ENCODE measurements around the gene ARFIP1. TPM values are rescaled to one million over a fixed set of nuclear protein-coding genes. Genes with fewer than 3 reads are reported as not detected.
"Not testable (repeated sequence)": the region's sequence is repeated elsewhere in the genome, so short reads cannot be mapped to it uniquely, and the experiment has no call there.

ARFIP1 gene
- total RNA-seq, 1 experiment from 2014 or later, result 26.7 TPM

DNA sequence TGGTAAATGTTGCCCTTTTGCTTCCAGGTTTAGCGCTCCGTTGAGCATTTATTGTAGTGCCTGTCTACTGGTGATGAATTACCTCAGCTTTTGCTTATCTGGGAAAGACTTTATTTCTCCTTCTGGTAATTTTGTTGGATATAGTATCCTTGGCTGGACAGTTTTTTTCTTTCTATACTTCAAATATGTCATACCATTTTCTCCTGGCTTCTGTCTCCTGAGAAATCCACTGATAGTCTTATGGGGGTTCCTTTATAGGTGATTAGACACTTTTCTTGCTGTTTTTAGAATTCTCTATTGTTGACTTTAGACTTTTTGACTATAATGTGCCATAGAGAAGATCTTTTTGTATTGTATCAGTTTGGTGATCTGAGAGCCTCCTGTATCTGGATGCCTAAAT, 73.5 kb downstream of the ARFIP1 start:
- DNase-seq (ENCODE audit: unreplicated experiment), result no peak
- H3K27ac Mint-ChIP-seq (ENCODE audit: low read depth, unreplicated experiment), result no peak overlapping the region
- peaks cover 13% of the 10 kb centered on the region for H3K9me3 Mint-ChIP-seq (ENCODE audit: unreplicated experiment)
- no TSS peak for BruUV-seq (replicated peaks)
- H3K27me3 Mint-ChIP-seq (ENCODE audit: insufficient read depth, unreplicated experiment), result no peaks in the 10 kb centered on the region
- CTCF ChIA-PET, result interaction anchor here (0.7 to 1.5 kb wide), 3 partner anchors 230 to 274 kb away, joined by 3 to 6 read pairs (median 6); no protein-coding TSS in a partner anchor
- H3K4me1 Mint-ChIP-seq (ENCODE audit: insufficient read depth, unreplicated experiment), result peaks cover 28% of the 10 kb centered on the region
- H3K36me3 Mint-ChIP-seq (ENCODE audit: insufficient read depth, unreplicated experiment), result peaks cover 9% of the 10 kb centered on the region
- TF ChIP-seq, protein P1, sequence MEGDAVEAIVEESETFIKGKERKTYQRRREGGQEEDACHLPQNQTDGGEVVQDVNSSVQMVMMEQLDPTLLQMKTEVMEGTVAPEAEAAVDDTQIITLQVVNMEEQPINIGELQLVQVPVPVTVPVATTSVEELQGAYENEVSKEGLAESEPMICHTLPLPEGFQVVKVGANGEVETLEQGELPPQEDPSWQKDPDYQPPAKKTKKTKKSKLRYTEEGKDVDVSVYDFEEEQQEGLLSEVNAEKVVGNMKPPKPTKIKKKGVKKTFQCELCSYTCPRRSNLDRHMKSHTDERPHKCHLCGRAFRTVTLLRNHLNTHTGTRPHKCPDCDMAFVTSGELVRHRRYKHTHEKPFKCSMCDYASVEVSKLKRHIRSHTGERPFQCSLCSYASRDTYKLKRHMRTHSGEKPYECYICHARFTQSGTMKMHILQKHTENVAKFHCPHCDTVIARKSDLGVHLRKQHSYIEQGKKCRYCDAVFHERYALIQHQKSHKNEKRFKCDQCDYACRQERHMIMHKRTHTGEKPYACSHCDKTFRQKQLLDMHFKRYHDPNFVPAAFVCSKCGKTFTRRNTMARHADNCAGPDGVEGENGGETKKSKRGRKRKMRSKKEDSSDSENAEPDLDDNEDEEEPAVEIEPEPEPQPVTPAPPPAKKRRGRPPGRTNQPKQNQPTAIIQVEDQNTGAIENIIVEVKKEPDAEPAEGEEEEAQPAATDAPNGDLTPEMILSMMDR (IDR thresholded peaks at IDR 0.05; ENCODE audit: unreplicated experiment), result no peak
- intact Hi-C loops (cut with micrococcal nuclease), result no loop called here
- no peak overlapping the region for H3K4me3 Mint-ChIP-seq (ENCODE audit: unreplicated experiment)
- POLR2A ChIA-PET, result no interaction called here

DNA sequence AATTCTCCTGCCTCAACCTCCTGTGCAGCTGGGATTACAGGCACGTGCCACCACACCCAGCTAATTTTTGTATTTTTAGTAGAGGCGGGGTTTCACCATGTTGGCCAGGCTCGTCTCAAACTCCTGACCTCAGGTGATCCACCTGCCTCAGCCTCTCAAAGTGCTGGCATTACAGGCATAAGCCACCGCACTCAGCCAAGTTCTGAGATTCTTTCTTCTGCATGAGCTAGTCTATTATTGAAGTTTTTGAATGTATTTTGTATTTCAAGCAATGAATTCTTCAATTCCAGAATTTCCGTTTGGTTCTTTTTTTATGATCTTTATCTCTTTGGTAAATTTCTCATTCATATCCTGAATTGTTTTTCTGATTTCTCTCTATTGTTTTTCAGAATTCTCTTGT, 74.3 kb downstream of the ARFIP1 start:
- H3K27me3 Mint-ChIP-seq (ENCODE audit: insufficient read depth, unreplicated experiment); H3K4me3 Mint-ChIP-seq (ENCODE audit: unreplicated experiment); intact Hi-C loops (cut with micrococcal nuclease); H3K36me3 Mint-ChIP-seq (ENCODE audit: insufficient read depth, unreplicated experiment); CTCF ChIA-PET; BruUV-seq (replicated peaks); DNase-seq (ENCODE audit: unreplicated experiment); POLR2A ChIA-PET; H3K27ac Mint-ChIP-seq (ENCODE audit: low read depth, unreplicated experiment): not testable (repeated sequence)
- H3K9me3 Mint-ChIP-seq (ENCODE audit: unreplicated experiment), result peaks cover 13% of the 10 kb centered on the region
- peaks cover 28% of the 10 kb centered on the region for H3K4me1 Mint-ChIP-seq (ENCODE audit: insufficient read depth, unreplicated experiment)

DNA sequence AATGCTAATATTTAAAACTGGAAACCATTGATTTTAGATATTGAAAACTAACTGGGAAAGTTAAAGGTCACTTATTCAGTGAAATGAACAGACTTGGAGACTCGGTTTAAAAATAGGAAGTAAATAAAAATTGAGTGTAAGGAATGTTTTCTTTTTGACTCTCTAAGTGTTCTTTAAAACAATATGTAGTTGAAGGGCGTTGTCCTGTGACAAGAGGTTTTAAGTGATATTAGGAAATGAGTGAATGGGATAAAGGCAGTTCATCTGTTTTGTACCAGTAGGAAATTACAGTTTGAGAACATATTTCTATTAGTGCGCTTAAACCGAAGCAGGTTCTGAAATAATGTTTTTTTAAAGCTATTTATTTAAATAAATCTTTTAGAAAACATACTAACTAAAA, 77.2 kb downstream of the ARFIP1 start:
- TF ChIP-seq, protein P1 (IDR thresholded peaks at IDR 0.05; ENCODE audit: unreplicated experiment), result no peak
- no TSS peak for BruUV-seq (replicated peaks)
- CTCF ChIA-PET, result no interaction called here
- Mint-ChIP-seq H3K27me3 (ENCODE audit: insufficient read depth, unreplicated experiment) (no peaks in the 10 kb centered on the region), H3K27ac (ENCODE audit: low read depth, unreplicated experiment) (no peak overlapping the region), H3K4me3 (ENCODE audit: unreplicated experiment) (no peak overlapping the region), H3K4me1 (ENCODE audit: insufficient read depth, unreplicated experiment) (peaks cover 5% of the 10 kb centered on the region), H3K9me3 (ENCODE audit: unreplicated experiment) (peaks cover 13% of the 10 kb centered on the region), H3K36me3 (ENCODE audit: insufficient read depth, unreplicated experiment) (peaks cover 9% of the 10 kb centered on the region)
- POLR2A ChIA-PET, result interaction anchor here (1.6 kb wide), 1 partner anchor 141 kb away, joined by 3 read pairs; no protein-coding TSS in a partner anchor
- no peak for DNase-seq (ENCODE audit: unreplicated experiment)
- intact Hi-C loops (cut with micrococcal nuclease), result no loop called here

DNA sequence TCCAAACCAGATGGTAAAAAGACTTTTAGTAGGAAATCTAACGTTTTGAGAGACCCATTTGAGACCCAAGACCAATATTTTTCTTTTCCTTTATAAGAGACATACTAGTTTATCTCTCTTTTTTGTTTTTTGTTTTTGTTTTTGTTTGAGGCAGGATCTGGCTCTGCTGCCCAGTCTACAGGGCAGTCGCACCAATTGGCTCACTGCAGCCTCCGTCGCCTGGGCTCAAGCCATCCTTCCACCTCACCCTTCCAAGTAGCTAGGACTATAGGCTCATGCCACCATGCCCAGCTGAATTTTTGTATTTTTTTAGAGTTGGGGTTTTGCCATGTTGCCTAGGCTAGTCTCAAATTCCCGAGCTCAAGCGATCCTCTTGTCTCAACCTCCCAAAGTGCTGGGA, 79.2 kb downstream of the ARFIP1 start:
- no TSS peak for BruUV-seq (replicated peaks)
- intact Hi-C loops (cut with micrococcal nuclease), result no loop called here
- Mint-ChIP-seq H3K4me3 (ENCODE audit: unreplicated experiment) (no peak overlapping the region), H3K4me1 (ENCODE audit: insufficient read depth, unreplicated experiment) (peaks cover 5% of the 10 kb centered on the region), H3K9me3 (ENCODE audit: unreplicated experiment) (peaks cover 6% of the 10 kb centered on the region), H3K27ac (ENCODE audit: low read depth, unreplicated experiment) (no peak overlapping the region), H3K36me3 (ENCODE audit: insufficient read depth, unreplicated experiment) (no peaks in the 10 kb centered on the region), H3K27me3 (ENCODE audit: insufficient read depth, unreplicated experiment) (no peaks in the 10 kb centered on the region)
- TF ChIP-seq, protein P1 (IDR thresholded peaks at IDR 0.05; ENCODE audit: unreplicated experiment), result no peak
- no peak for DNase-seq (ENCODE audit: unreplicated experiment)
- CTCF ChIA-PET, result interaction anchor here (0.7 to 0.8 kb wide), 2 partner anchors 31 to 268 kb away, joined by 3 read pairs; no protein-coding TSS in a partner anchor
- POLR2A ChIA-PET, result no interaction called here

- intact Hi-C loops (cut with micrococcal nuclease), result no loop called here
Observed at GRCh38 chr4:152860046-152860445, 80.3 kb downstream of the ARFIP1 start.

More at GRCh38 chr4:152860046-152860445, 80.3 kb downstream of the ARFIP1 start:
- no TSS peak for BruUV-seq (replicated peaks)
- no peaks in the 10 kb centered on the region for H3K36me3 Mint-ChIP-seq (ENCODE audit: insufficient read depth, unreplicated experiment)
- H3K9me3 Mint-ChIP-seq (ENCODE audit: unreplicated experiment), result no peaks in the 10 kb centered on the region
- ChIA-PET POLR2A (interaction anchor here (1.5 kb wide), 1 partner anchor 9 kb away, joined by 4 read pairs; no protein-coding TSS in a partner anchor), CTCF (interaction anchor here (0.7 kb wide), 1 partner anchor 19 kb away, joined by 3 read pairs; no protein-coding TSS in a partner anchor)
- DNase-seq (ENCODE audit: unreplicated experiment), result no peak
- TF ChIP-seq, protein P1 (IDR thresholded peaks at IDR 0.05; ENCODE audit: unreplicated experiment), result no peak
- no peak overlapping the region for H3K27ac Mint-ChIP-seq (ENCODE audit: low read depth, unreplicated experiment)
- no peaks in the 10 kb centered on the region for H3K27me3 Mint-ChIP-seq (ENCODE audit: insufficient read depth, unreplicated experiment)
- H3K4me1 Mint-ChIP-seq (ENCODE audit: insufficient read depth, unreplicated experiment), result peaks cover 5% of the 10 kb centered on the region
- H3K4me3 Mint-ChIP-seq (ENCODE audit: unreplicated experiment), result no peak overlapping the region
